Adrenal gland (tissue), 12 donors: ENCODE results near the gene THUMPD3. TPM values are rescaled to one million over a fixed set of nuclear protein-coding genes. Genes with fewer than 3 reads are reported as not detected.

Source experiments
- DNase-seq, 7 donors: peaks; one replicate each; pipeline ENCODE4 v3.0.0-alpha.2; 2019 to 2020
- H3K27ac ChIP-seq, 5 donors: fragments of 200-600 bp; sonication (generic) in 4 of 5; 1 replicate in 3 of 5; 2 replicates in 2 of 5; pipeline versions ENCODE4 v1.5.1 to v1.8.0; 2016 to 2020; ENCODE audit warnings: mild to moderate bottlenecking in 1 of 5
- H3K27me3 ChIP-seq: fragments of 200-600 bp; 2 replicates; pipeline ENCODE4 v1.8.0; 2021
- H3K36me3 ChIP-seq, 2 donors: fragments of 200-600 bp; replicated peaks in 1 of 2; 1 replicate in 1 of 2; 2 replicates in 1 of 2; pipeline versions ENCODE4 v1.5.1 to v1.8.0; 2018 to 2022
- H3K4me1 ChIP-seq, 2 donors: fragments of 200-600 bp; replicated peaks in 1 of 2; 1 replicate in 1 of 2; 2 replicates in 1 of 2; pipeline versions ENCODE4 v1.5.1 to v1.8.0; 2018 to 2021
- H3K4me3 ChIP-seq, 4 donors: fragments of 200-600 bp; sonication (generic) in 3 of 4; one replicate each; pipeline ENCODE4 v1.5.1; 2016 to 2018
- H3K9me3 ChIP-seq, 3 donors: fragments of 200-600 bp; sonication (generic) in 1 of 3; replicated peaks in 1 of 3; 1 replicate in 2 of 3; 2 replicates in 1 of 3; pipeline versions ENCODE4 v1.5.1 to v1.8.0; 2016 to 2021
- POLR2A ChIP-seq, 2 donors: fragments of 450-650 bp; IDR thresholded peaks; one replicate each; pipeline ENCODE4 v1.6.1; 2017; ENCODE audit warnings: antibody characterized with exemption in 2 of 2, mild to moderate bottlenecking in 2 of 2, moderate library complexity in 1 of 2
- WGBS, 4 donors: extraction: QIAGEN DNeasy Blood & Tissue Kit in 2 of 4; methylation state at CpG; one replicate each; pipeline versions ENCODE4 v1.1.5 to v1.1.7; 2013 to 2017; 5-methylcytosine and 5-hydroxymethylcytosine counted together
- intact Hi-C, 2 donors: fragments of 100-400 bp; cut with DNase I; formaldehyde crosslinking; loops; one replicate each; pipeline versions ENCODE4 v1.14.1 to v1.15.0; 2022 to 2023
- polyA plus RNA-seq, 3 donors: library from polyadenylated mRNA; stranded (reverse); fragments of 200-250 nt in 2 of 3; fragments of 350-450 nt in 1 of 3; fragmentation: Illumina TruSeq in 1 of 3; extraction: RNeasy Lipid Tissue Mini Kit (QIAGEN cat#74804) in 1 of 3; gene quantifications; one replicate each; pipeline ENCODE4 v1.2.3, GENCODE V29; 2013 to 2014
- total RNA-seq, 9 donors: library from RNA; depleted of rRNA in 4 of 9; stranded (reverse); fragments of >200 nt in 4 of 9; fragments of 120-200 nt in 1 of 9; fragmentation: NEBNext Ultra II Directional in 1 of 9; extraction: Animal tissue kit (Norgen Biotek cat#: 25700) in 1 of 9; gene quantifications; one replicate each; pipeline versions ENCODE4 v1.1.0 to v1.2.4, GENCODE V29; 2013 to 2023
- TF ChIP-seq, protein P1 (sequence below), 6 experiments: fragments of 450-650 bp in 4 of 6; fragments of 200-600 bp in 2 of 6; sonication (generic) in 1 of 6; IDR thresholded peaks; 1 replicate in 5 of 6; 2 replicates in 1 of 6; pipeline versions ENCODE4 v1.5.1 to v1.8.0; 2016 to 2021; ENCODE audit warnings: antibody characterized with exemption in 6 of 6, mild to moderate bottlenecking in 2 of 6, moderate library complexity in 1 of 6
- donor health status: healthy with polysubstance abuse.
- donor health status: Bipolar disorder and iron deficiency.
- donor health status: DM: yes; HTN: yes; CAD: no.
- donor health status: DM: no; HTN: no; CAD: no.
- donor health status: DM: no; HTN: no; CAD: no.
- donor health status: DM: yes; HTN: yes; CAD: no.

Gene THUMPD3
- total and polyA plus RNA-seq, 12 donors: 20.1 to 84.3 (median 42.8) TPM

DNA sequence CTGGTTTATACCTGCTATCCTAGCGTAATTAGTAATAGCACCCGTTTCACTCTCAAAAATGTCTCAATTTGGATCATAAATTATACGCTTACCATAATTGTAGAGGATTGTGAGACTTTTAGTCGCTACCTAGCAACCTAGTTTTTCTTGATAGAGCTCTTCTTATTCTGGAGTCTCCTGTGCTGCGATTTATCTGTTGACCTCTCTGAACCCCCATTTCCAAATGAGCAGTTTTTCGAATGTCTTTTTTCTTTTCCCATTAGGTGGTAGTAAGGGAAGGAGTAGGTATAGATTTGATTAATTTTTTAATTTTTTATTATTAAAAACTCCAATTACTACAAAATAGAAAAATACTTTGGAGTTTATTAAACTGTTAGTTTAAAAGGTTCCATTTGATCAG, 45.2 kb downstream of the THUMPD3 start:
- peaks cover 47 to 98% of the 10 kb centered on the region in 2 donors for H3K4me1 ChIP-seq
- H3K27ac ChIP-seq: no peak overlapping the region
- intact Hi-C loops: no loop called here
- TF ChIP-seq POLR2A (IDR thresholded peaks at IDR 0.05): no peak
- TF ChIP-seq, protein P1, sequence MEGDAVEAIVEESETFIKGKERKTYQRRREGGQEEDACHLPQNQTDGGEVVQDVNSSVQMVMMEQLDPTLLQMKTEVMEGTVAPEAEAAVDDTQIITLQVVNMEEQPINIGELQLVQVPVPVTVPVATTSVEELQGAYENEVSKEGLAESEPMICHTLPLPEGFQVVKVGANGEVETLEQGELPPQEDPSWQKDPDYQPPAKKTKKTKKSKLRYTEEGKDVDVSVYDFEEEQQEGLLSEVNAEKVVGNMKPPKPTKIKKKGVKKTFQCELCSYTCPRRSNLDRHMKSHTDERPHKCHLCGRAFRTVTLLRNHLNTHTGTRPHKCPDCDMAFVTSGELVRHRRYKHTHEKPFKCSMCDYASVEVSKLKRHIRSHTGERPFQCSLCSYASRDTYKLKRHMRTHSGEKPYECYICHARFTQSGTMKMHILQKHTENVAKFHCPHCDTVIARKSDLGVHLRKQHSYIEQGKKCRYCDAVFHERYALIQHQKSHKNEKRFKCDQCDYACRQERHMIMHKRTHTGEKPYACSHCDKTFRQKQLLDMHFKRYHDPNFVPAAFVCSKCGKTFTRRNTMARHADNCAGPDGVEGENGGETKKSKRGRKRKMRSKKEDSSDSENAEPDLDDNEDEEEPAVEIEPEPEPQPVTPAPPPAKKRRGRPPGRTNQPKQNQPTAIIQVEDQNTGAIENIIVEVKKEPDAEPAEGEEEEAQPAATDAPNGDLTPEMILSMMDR (IDR thresholded peaks at IDR 0.05): no peak
- WGBS, 4 donors: 88 to 89% (median 89%) methylated on average over 6 of the region's 6 CpGs
- H3K4me3 ChIP-seq: no peak overlapping the region
- DNase-seq: no peak
- no peaks in the 10 kb centered on the region for H3K9me3 ChIP-seq
- H3K27me3 ChIP-seq: no peaks in the 10 kb centered on the region
- no peaks in the 10 kb centered on the region for H3K36me3 ChIP-seq

DNA sequence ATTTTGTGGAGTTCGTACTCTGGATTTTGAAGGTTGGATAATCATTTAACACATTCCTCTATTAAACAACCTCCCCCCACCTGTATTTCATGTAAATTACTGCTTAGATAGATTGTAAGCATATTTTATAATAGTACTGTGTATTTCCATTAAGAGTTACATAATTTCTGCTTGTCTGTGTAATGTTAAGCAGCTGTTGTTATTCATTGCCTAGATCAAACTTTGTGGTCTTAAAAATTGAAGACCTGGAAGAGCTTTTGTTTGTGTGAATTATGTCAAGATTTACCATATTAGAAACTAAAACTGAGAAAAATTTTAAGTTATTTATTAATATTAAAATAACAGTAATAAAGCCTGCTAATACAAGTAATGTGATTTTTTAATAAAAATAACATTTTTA, 45.7 kb downstream of the THUMPD3 start:
- intact Hi-C loops: no loop called here
- H3K36me3 ChIP-seq: no peaks in the 10 kb centered on the region
- no peaks in the 10 kb centered on the region for H3K27me3 ChIP-seq
- no peak overlapping the region for H3K4me3 ChIP-seq
- WGBS, 4 donors: 75 to 91% (median 79%) methylated on average over 1 of the region's 1 CpG
- DNase-seq: no peak
- TF ChIP-seq, protein P1 (IDR thresholded peaks at IDR 0.05): no peak
- no peak for TF ChIP-seq POLR2A (IDR thresholded peaks at IDR 0.05)
- peaks cover 42 to 95% of the 10 kb centered on the region in 2 donors for H3K4me1 ChIP-seq
- H3K9me3 ChIP-seq: no peaks in the 10 kb centered on the region
- H3K27ac ChIP-seq: peak overlapping the region in 1 of 5 donors; percentile 1

DNA sequence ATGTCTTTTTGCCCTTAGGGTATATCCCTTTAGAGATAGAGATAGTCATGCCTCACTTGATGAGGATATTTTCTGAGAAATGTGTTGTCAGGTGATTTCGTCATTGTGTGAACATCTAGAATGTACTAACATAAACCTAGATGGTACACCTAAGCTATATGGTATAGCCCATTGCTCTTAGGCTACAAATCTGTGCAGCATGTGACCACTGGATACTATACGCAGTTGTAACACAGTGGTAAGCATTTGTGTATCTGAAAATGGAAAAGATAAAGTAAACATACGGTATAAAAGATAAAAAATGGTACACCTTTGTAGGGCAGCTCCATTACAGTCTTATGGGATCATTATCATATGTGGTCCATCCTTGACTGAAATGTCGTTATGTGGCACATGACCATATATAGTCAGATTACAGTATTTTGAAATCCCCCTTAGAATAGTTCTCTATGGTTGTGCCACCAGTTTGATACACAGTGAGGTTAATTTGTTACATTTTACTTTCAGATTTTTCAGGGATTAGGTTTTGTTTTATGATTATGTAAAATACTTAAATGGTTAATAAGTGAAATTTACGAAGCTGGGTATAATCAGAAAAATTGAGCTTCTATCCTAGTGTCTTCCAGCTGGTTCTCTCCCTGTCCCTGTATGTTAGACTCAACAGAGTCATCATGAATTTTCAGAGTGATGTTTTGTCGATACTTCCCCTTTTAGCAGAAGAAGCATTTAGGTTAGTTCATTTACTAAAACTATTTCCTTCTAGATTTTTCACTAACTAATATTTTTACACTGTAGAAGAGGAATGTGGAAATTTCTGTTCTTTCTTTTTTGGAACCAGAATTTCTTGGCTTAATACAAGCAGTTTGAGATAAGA, 47.4 kb downstream of the THUMPD3 start:
- Histone ChIP-seq H3K36me3 (no peaks in the 10 kb centered on the region), H3K27ac (peak overlapping the region in 3 of 5 donors; percentile 17 to 60 (median 25)), H3K9me3 (no peaks in the 10 kb centered on the region), H3K4me3 (no peak overlapping the region), H3K27me3 (no peaks in the 10 kb centered on the region), H3K4me1 (peaks cover 31 to 93% of the 10 kb centered on the region in 2 donors)
- intact Hi-C loops: no loop called here
- no peak for DNase-seq
- 63 to 71% (median 69%) methylated on average over 6 of the region's 6 CpGs for WGBS, 4 donors
- TF ChIP-seq, protein P1 (IDR thresholded peaks at IDR 0.05): no peak
- TF ChIP-seq POLR2A (IDR thresholded peaks at IDR 0.05): no peak

DNA sequence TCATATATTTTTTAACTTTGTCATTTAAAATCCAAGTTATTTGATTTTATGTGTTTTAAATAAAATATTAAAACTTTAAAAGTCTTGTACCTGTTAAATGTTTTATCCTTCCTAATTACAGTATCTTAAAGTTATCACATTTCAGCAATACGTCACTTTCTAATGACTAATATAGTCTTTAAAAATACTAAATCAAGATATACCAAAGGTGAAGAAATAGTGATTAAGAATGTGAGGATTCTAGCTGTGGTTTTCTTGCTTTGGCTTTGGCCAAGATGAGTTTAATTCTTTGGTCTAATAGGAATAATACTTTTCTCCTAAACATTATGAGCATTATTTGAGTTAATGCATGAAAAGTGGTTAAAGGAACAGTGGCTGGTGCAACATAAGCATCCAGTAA, 48.4 kb downstream of the THUMPD3 start:
- no peak for DNase-seq
- Histone ChIP-seq H3K27ac (peak overlapping the region in 2 of 5 donors; percentile 25 to 60), H3K36me3 (no peaks in the 10 kb centered on the region), H3K4me3 (no peak overlapping the region), H3K27me3 (no peaks in the 10 kb centered on the region), H3K9me3 (no peaks in the 10 kb centered on the region), H3K4me1 (peaks cover 39 to 94% of the 10 kb centered on the region in 2 donors)
- TF ChIP-seq POLR2A (IDR thresholded peaks at IDR 0.05): no peak
- TF ChIP-seq, protein P1 (IDR thresholded peaks at IDR 0.05): no peak
- intact Hi-C loops: no loop called here
- 63 to 78% (median 72%) methylated on average over 1 of the region's 1 CpG for WGBS, 4 donors
